GM18861 (cell line): ENCODE results near the gene LRFN5.
A peak's percentile ranks its signal among the peaks of the same experiment; 100 is the strongest.
"Not testable (repeated sequence)": the region's sequence is repeated elsewhere in the genome, so short reads cannot be mapped to it uniquely, and the experiment has no call there.

Experiments used
- ATAC-seq: cut with Tn5 transposase; IDR thresholded peaks from one replicate; pipeline ENCODE4 v1.9.1; 2021; ENCODE audit not compliant: unreplicated experiment

Gene LRFN5

GRCh38 chr14:41636492-41637392 lies 30.1 kb downstream of the LRFN5 start:
- no peak for ATAC-seq

GRCh38 chr14:41641690-41642089 lies 35.0 kb downstream of the LRFN5 start:
- ATAC-seq = no peak

- no peak for ATAC-seq
Observed at GRCh38 chr14:41642367-41642766, 35.7 kb downstream of the LRFN5 start.

- ATAC-seq = no peak
Observed at GRCh38 chr14:41642789-41643188, 36.1 kb downstream of the LRFN5 start.

- ATAC-seq = no peak
Observed at GRCh38 chr14:41644606-41645005, 37.9 kb downstream of the LRFN5 start.

- no peak for ATAC-seq
Observed at GRCh38 chr14:41650802-41651201, 44.1 kb downstream of the LRFN5 start.

- no peak for ATAC-seq
Observed at GRCh38 chr14:41654196-41654595, 47.5 kb downstream of the LRFN5 start.

GRCh38 chr14:41662780-41663472 lies 56.2 kb downstream of the LRFN5 start:
- no peak for ATAC-seq

GRCh38 chr14:41663473-41663850 lies 56.8 kb downstream of the LRFN5 start:
- no peak for ATAC-seq

GRCh38 chr14:41666301-41666700 lies 59.6 kb downstream of the LRFN5 start:
- no peak for ATAC-seq

- ATAC-seq = no peak
Observed at GRCh38 chr14:41668356-41668755, 61.7 kb downstream of the LRFN5 start.

GRCh38 chr14:41673601-41674000 lies 66.9 kb downstream of the LRFN5 start:
- ATAC-seq = not testable (repeated sequence)

- ATAC-seq = not testable (repeated sequence)
Observed at GRCh38 chr14:41674511-41674971, 67.9 kb downstream of the LRFN5 start.

GRCh38 chr14:41699486-41699885 lies 92.8 kb downstream of the LRFN5 start:
- no peak for ATAC-seq

GRCh38 chr14:41718477-41719166 lies 111.9 kb downstream of the LRFN5 start:
- no peak for ATAC-seq

- ATAC-seq = no peak
Observed at GRCh38 chr14:41739203-41739602, 132.5 kb downstream of the LRFN5 start.

GRCh38 chr14:41743140-41743539 lies 136.5 kb downstream of the LRFN5 start:
- ATAC-seq = no peak

GRCh38 chr14:41749429-41749828 lies 142.8 kb downstream of the LRFN5 start:
- ATAC-seq = peak; percentile 97

- ATAC-seq = not testable (repeated sequence)
Observed at GRCh38 chr14:41750575-41750974, 143.9 kb downstream of the LRFN5 start.

GRCh38 chr14:41758011-41758665 lies 151.5 kb downstream of the LRFN5 start:
- ATAC-seq = no peak

- no peak for ATAC-seq
Observed at GRCh38 chr14:41761204-41761603, 154.5 kb downstream of the LRFN5 start.
